IMR-90 (cell line): ENCODE results near the gene SYPL2. TPM values are rescaled to one million over a fixed set of nuclear protein-coding genes. Genes with fewer than 3 reads are reported as not detected.

Experiments used
- ATAC-seq: fragments of 200-7000 bp; cut with Tn5 transposase; 2 replicates; pipeline ENCODE4 v1.9.1; 2020; ENCODE audit warnings: low read depth, mild to moderate bottlenecking, moderate library complexity
- BruUV-seq: library from RNA; stranded (reverse); fragments of 400-500 nt; replicated peaks from 2 replicates; lab custom pipeline; 2021; lab: Mats Ljungman, UMichigan
- CTCF ChIA-PET: fragments of 300-600 bp; formaldehyde crosslinking; extraction: SDS; loops from one replicate; lab custom pipeline; 2021; ENCODE audit warnings: antibody characterized with exemption; lab: Yijun Ruan, JAX
- POLR2A ChIA-PET: fragments of 300-600 bp; sonication (Branson Sonifier 250); formaldehyde crosslinking; loops from one replicate; lab custom pipeline; 2022; ENCODE audit warnings: antibody characterized with exemption; ENCODE audit not compliant: unreplicated experiment; lab: Charles Lee
- DNase-seq: peaks from one replicate; pipeline ENCODE4 v3.0.0; 2013
- H2AFZ ChIP-seq: replicated peaks from 2 replicates; pipeline ENCODE3; 2013; ENCODE audit warnings: low read length, mild to moderate bottlenecking; ENCODE audit not compliant: poor library complexity
- H2AK5ac ChIP-seq: 2 replicates; pipeline ENCODE4 v1.6.1; 2013; ENCODE audit warnings: low read depth, low read length, inconsistent platforms
- H2AK9ac ChIP-seq: replicated peaks from 2 replicates; pipeline ENCODE3; 2013; ENCODE audit warnings: mild to moderate bottlenecking, low read depth, low read length, moderate library complexity; ENCODE audit not compliant: poor library complexity
- H2BK120ac ChIP-seq: 2 replicates; pipeline ENCODE4 v1.6.1; 2013; ENCODE audit warnings: low read depth, low read length, inconsistent platforms
- H2BK15ac ChIP-seq: 3 replicates; pipeline ENCODE4 v1.6.1; 2013; ENCODE audit warnings: low read depth, low read length, inconsistent platforms
- H2BK20ac ChIP-seq: 2 replicates; pipeline ENCODE4 v1.6.1; 2013; ENCODE audit warnings: low read depth, mild to moderate bottlenecking, inconsistent platforms, low read length, moderate library complexity
- H2BK5ac ChIP-seq: 2 replicates; pipeline ENCODE4 v1.6.1; 2013; ENCODE audit warnings: mild to moderate bottlenecking, low read depth, low read length, inconsistent platforms; ENCODE audit not compliant: poor library complexity, severe bottlenecking
- H3K14ac ChIP-seq: replicated peaks from 2 replicates; pipeline ENCODE4 v1.6.1; 2013; ENCODE audit warnings: low read depth, low read length, inconsistent platforms
- H3K18ac ChIP-seq: 2 replicates; pipeline ENCODE4 v1.6.1; 2013; ENCODE audit warnings: low read depth, low read length, control low read depth
- H3K23ac ChIP-seq: 2 replicates; pipeline ENCODE4 v1.6.1; 2013; ENCODE audit warnings: low read depth, low read length, inconsistent platforms
- H3K27ac ChIP-seq: 2 replicates; pipeline ENCODE4 v1.5.1; 2013; ENCODE audit warnings: mild to moderate bottlenecking, control low read depth, low read length; ENCODE audit not compliant: insufficient read depth
- H3K27me3 ChIP-seq: 2 replicates; pipeline ENCODE4 v1.6.1; 2013; ENCODE audit warnings: low read length; ENCODE audit not compliant: control insufficient read depth, insufficient read depth
- H3K36me3 ChIP-seq: 2 replicates; pipeline ENCODE4 v1.6.1; 2013; ENCODE audit warnings: low read length, mixed read lengths; ENCODE audit not compliant: control insufficient read depth, insufficient read depth
- H3K4ac ChIP-seq: 2 replicates; pipeline ENCODE4 v1.6.1; 2013; ENCODE audit warnings: low read depth, low read length, inconsistent platforms
- H3K4me1 ChIP-seq: 2 replicates; pipeline ENCODE4 v1.6.1; 2013; ENCODE audit warnings: low read length, mixed read lengths; ENCODE audit not compliant: control insufficient read depth, insufficient read depth
- H3K4me2 ChIP-seq: 2 replicates; pipeline ENCODE4 v1.6.1; 2013; ENCODE audit warnings: low read depth, mild to moderate bottlenecking, control low read depth, low read length, moderate library complexity
- H3K4me3 ChIP-seq: 2 replicates; pipeline ENCODE4 v1.5.1; 2013; ENCODE audit warnings: low read depth, mild to moderate bottlenecking, control low read depth, low read length, moderate library complexity; ENCODE audit not compliant: insufficient read depth
- H3K56ac ChIP-seq: 2 replicates; pipeline ENCODE4 v1.6.1; 2013; ENCODE audit warnings: low read length, inconsistent platforms; ENCODE audit not compliant: insufficient read depth; ENCODE audit errors: extremely low read depth
- H3K79me1 ChIP-seq, 2 experiments: 2 replicates each; pipeline ENCODE4 v1.6.1; 2013; ENCODE audit warnings: low read length in 2 of 2, inconsistent platforms in 1 of 2, low read depth in 1 of 2
- H3K9ac ChIP-seq: 2 replicates; pipeline ENCODE4 v1.6.1; 2013; ENCODE audit warnings: low read depth, low read length, control low read depth
- H3K9me1 ChIP-seq: 2 replicates; pipeline ENCODE4 v1.6.1; 2013; ENCODE audit warnings: low read length, inconsistent platforms; ENCODE audit not compliant: insufficient read depth
- H3K9me3 ChIP-seq: 2 replicates; pipeline ENCODE4 v1.6.1; 2013; ENCODE audit warnings: low read length; ENCODE audit not compliant: control insufficient read depth, insufficient read depth
- H4K20me1 ChIP-seq: 2 replicates; pipeline ENCODE4 v1.6.1; 2013; ENCODE audit warnings: low read length, inconsistent platforms; ENCODE audit not compliant: insufficient read depth
- H4K5ac ChIP-seq: 2 replicates; pipeline ENCODE4 v1.6.1; 2013; ENCODE audit warnings: mild to moderate bottlenecking, low read depth, low read length, control low read depth
- H4K8ac ChIP-seq, 2 experiments: 2 replicates each; pipeline ENCODE4 v1.6.1; 2013; ENCODE audit warnings: low read depth in 2 of 2, low read length in 2 of 2, control low read depth in 1 of 2, inconsistent platforms in 1 of 2
- H4K91ac ChIP-seq: 2 replicates; pipeline ENCODE4 v1.6.1; 2013; ENCODE audit warnings: low read depth, low read length, inconsistent platforms; ENCODE audit not compliant: insufficient read depth
- CTCF ChIP-seq: conservative IDR thresholded peaks from 2 replicates; pipeline ENCODE4 v1.5.1; 2012; ENCODE audit warnings: mild to moderate bottlenecking, low read depth, low read length, improper control_type of control experiment
- RFX5 ChIP-seq: IDR thresholded peaks from 2 replicates; pipeline ENCODE4 v1.8.0; 2012; ENCODE audit warnings: low read depth, mild to moderate bottlenecking, low read length, moderate library complexity
- SMC3 ChIP-seq: fragments of 150-350 bp; IDR thresholded peaks from 2 replicates; pipeline ENCODE4 v1.6.1; 2016; ENCODE audit warnings: low read depth, mild to moderate bottlenecking, antibody characterized with exemption, low read length, moderate library complexity
- USF2 ChIP-seq: fragments of 150-350 bp; IDR thresholded peaks from 2 replicates; pipeline ENCODE4 v1.6.1; 2017; ENCODE audit warnings: mild to moderate bottlenecking, antibody characterized with exemption, low read length, low read depth
- WGBS, 2 experiments: methylation state at CpG; one replicate each; pipeline versions ENCODE4 v1.1.5 to v1.1.7; 2013; ENCODE audit warnings: missing lambda C conversion rate in 2 of 2; ENCODE audit not compliant: insufficient read length in 1 of 2; ENCODE audit errors: extremely low coverage in 2 of 2; 5-methylcytosine and 5-hydroxymethylcytosine counted together
- dilution Hi-C: fragments of 300-500 bp; cut with HindIII; formaldehyde crosslinking; loops from one replicate; pipeline ENCODE4 v1.14.3; 2018; ENCODE audit warnings: low sequenced_read_pairs; ENCODE audit not compliant: unreplicated experiment
- in situ Hi-C: fragments of 300-500 bp; cut with MboI; formaldehyde crosslinking; loops from 3 replicates; pipeline ENCODE4 v1.14.3; 2019; ENCODE audit warnings: low sequenced_read_pairs, inconsistent platforms, mixed read lengths
- intact Hi-C: fragments of 100-400 bp; cut with micrococcal nuclease; formaldehyde crosslinking; loops from 2 replicates; pipeline ENCODE4 v1.10.0; 2022
- polyA plus RNA-seq, 3 experiments: library from polyadenylated mRNA; depleted of rRNA; stranded (reverse); fragments of >200 nt; gene quantifications; 2 replicates each; pipeline ENCODE4 v1.2.3, GENCODE V29; 2012; ENCODE audit warnings: low replicate concordance in 1 of 3
- total RNA-seq: library from RNA; depleted of rRNA; stranded (reverse); fragments of >200 nt; gene quantifications from 2 replicates; pipeline ENCODE4 v1.2.3, GENCODE V29; 2012

The SYPL2 gene
- total and polyA plus RNA-seq, 2 of the 4 experiments (the other 2 are of a cell fraction), result under 0.01 to 0.65 TPM

GRCh38 chr1:109492779-109493178 lies 26.4 kb downstream of the SYPL2 start:
- Histone ChIP-seq H2AFZ (no peak overlapping the region), H2BK5ac (no peak overlapping the region), H3K18ac (no peak overlapping the region), H2AK9ac (no peak overlapping the region), H3K4me2 (no peak overlapping the region), H2BK120ac (no peak overlapping the region), H3K27ac (no peak overlapping the region), H2BK15ac (no peak overlapping the region), H3K27me3 (no peaks in the 10 kb centered on the region), H4K5ac (no peak overlapping the region), H4K91ac (no peak overlapping the region), H3K36me3 (peaks cover 22% of the 10 kb centered on the region), H3K4me3 (no peak overlapping the region), H2BK20ac (no peak overlapping the region), H3K4ac (no peak overlapping the region), H3K4me1 (peaks cover 6% of the 10 kb centered on the region), H3K23ac (no peak overlapping the region), H3K14ac (no peak overlapping the region), H3K9me1 (peaks cover 8% of the 10 kb centered on the region), H4K8ac (no peak overlapping the region), H4K20me1 (peaks cover 2% of the 10 kb centered on the region; the same call in 1 of the 2 replicates), H3K9me3 (no peaks in the 10 kb centered on the region), H3K79me1 (peaks cover 15 to 28% of the 10 kb centered on the region in 2 experiments), H2AK5ac (no peak overlapping the region), H3K9ac (no peak overlapping the region), H3K56ac (no peak overlapping the region)
- in situ Hi-C loops (no loop called here), intact Hi-C loops (no loop called here), dilution Hi-C loops (no loop called here)
- TF ChIP-seq SMC3 (no peak), RFX5 (no peak), USF2 (no peak), CTCF (no peak)
- DNase-seq (no peak), ATAC-seq (no peak)
- ChIA-PET POLR2A (no interaction called here), CTCF (interaction anchor here (0.8 to 8.5 kb wide), 3 partner anchors 17 to 40 kb away, joined by 3 to 75 read pairs (median 3); no protein-coding TSS in a partner anchor)
- WGBS, 2 experiments, result 20% methylated on average over 1 of the region's 4 CpGs; no CpG with 5 or more reads in 1 of the 2 experiments
- no TSS peak for BruUV-seq
